ENCODE data around the gene DDX41. TPM values are rescaled to one million over a fixed set of nuclear protein-coding genes. Genes with fewer than 3 reads are reported as not detected.

Gene DDX41
- total RNA-seq, 4 donors from 2014 or later: 63.4 to 96.5 (median 76.2) TPM

Other genes with a start within 250 kb of the DDX41 start
- 10 to 100 TPM; 24.0 to 74.4 (median 49.8) TPM for gene RAB24, start 213.2 kb downstream of the DDX41 start, total RNA-seq
- gene PRELID1, start 213.2 kb downstream of the DDX41 start, total RNA-seq: 100 to 1,000 TPM in 2 of 4 donors, 10 to 100 TPM in 2; 88.7 to 184 (median 108) TPM
- 10 to 100 TPM in 2 of 4 donors, 1 to 10 TPM in 2; 7.4 to 15.3 (median 9.5) TPM for gene MXD3, start 205.1 kb downstream of the DDX41 start, total RNA-seq
- gene LMAN2, start 165.3 kb downstream of the DDX41 start, total RNA-seq: 100 to 1,000 TPM; 225 to 384 (median 257) TPM
- 10 to 100 TPM; 32.7 to 37.8 (median 34.8) TPM for gene RGS14, start 159.0 kb downstream of the DDX41 start, total RNA-seq
- under 1 TPM; 0.15 to 0.47 (median 0.25) TPM for gene SLC34A1, start 132.5 kb downstream of the DDX41 start, total RNA-seq
- gene PFN3, start 116.3 kb downstream of the DDX41 start, total RNA-seq: 1 to 10 TPM in 1 of 4 donors, not detected in 3; 2.0 TPM
- gene F12, start 107.4 kb downstream of the DDX41 start, total RNA-seq: 10 to 100 TPM; 10.7 to 25.4 (median 19.6) TPM
- gene GRK6, start 90.3 kb downstream of the DDX41 start, total RNA-seq: 10 to 100 TPM; 24.6 to 39.7 (median 29.5) TPM
- gene PRR7, start 70.1 kb downstream of the DDX41 start, total RNA-seq: 1 to 10 TPM; 5.0 to 7.7 (median 6.4) TPM
- gene DBN1, start 43.3 kb downstream of the DDX41 start, total RNA-seq: 10 to 100 TPM; 11.9 to 51.1 (median 27.2) TPM
- 10 to 100 TPM; 17.1 to 81.6 (median 33.6) TPM for gene PDLIM7, start 19.4 kb downstream of the DDX41 start, total RNA-seq
- 1 to 10 TPM; 2.4 to 7.2 (median 4.4) TPM for gene DOK3, start 7.1 kb downstream of the DDX41 start, total RNA-seq
- gene FAM193B, start 37.6 kb upstream of the DDX41 start, total RNA-seq: 10 to 100 TPM; 28.5 to 52.1 (median 41.9) TPM
- 100 to 1,000 TPM in 3 of 4 donors, 10 to 100 TPM in 1; 96.5 to 141 (median 119) TPM for gene TMED9, start 75.2 kb upstream of the DDX41 start, total RNA-seq
- 10 to 100 TPM; 13.5 to 22.9 (median 15.8) TPM for gene B4GALT7, start 83.2 kb upstream of the DDX41 start, total RNA-seq

Data from esophagus squamous epithelium (tissue), 4 donors.